ENCODE measurements around the gene TFCP2. TPM values are rescaled to one million over a fixed set of nuclear protein-coding genes. Genes with fewer than 3 reads are reported as not detected.

TFCP2 gene
- polyA plus RNA-seq, 1 donor (not counting 4 experiments of a cell fraction or from before 2014, with no cell fraction given): 27.2 TPM

DNA sequence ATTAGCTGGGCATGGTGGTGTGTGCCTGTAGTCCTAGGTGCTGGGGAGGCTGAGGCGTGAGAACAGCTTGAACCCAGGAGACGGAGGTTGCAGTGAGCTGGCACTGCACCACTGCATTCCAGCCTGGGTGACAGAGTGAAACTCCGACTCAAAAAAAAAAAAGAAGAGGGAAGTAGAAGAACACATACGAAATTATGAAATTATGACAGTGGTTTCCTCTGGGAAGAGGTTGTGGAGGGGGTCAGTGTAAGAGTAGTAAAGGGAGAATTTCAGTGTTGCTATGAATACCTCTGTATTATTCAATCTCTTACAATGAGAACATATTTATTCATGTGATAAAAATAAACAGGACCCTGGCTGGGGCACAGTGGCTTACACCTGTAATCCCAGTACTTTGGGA lies 64.8 kb downstream of the TFCP2 start:
- H3K4me2 ChIP-seq (ENCODE audit: control insufficient read depth, extremely low read depth, insufficient read depth, low read depth, low read length): no peak overlapping the region
- no peak overlapping the region for H3K27ac ChIP-seq (ENCODE audit: control insufficient read depth, insufficient read depth, low read length)
- TF ChIP-seq, protein P1, sequence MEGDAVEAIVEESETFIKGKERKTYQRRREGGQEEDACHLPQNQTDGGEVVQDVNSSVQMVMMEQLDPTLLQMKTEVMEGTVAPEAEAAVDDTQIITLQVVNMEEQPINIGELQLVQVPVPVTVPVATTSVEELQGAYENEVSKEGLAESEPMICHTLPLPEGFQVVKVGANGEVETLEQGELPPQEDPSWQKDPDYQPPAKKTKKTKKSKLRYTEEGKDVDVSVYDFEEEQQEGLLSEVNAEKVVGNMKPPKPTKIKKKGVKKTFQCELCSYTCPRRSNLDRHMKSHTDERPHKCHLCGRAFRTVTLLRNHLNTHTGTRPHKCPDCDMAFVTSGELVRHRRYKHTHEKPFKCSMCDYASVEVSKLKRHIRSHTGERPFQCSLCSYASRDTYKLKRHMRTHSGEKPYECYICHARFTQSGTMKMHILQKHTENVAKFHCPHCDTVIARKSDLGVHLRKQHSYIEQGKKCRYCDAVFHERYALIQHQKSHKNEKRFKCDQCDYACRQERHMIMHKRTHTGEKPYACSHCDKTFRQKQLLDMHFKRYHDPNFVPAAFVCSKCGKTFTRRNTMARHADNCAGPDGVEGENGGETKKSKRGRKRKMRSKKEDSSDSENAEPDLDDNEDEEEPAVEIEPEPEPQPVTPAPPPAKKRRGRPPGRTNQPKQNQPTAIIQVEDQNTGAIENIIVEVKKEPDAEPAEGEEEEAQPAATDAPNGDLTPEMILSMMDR (optimal IDR thresholded peaks at IDR 0.05 in 1 of 3, IDR thresholded peaks at IDR 0.05 in 1 of 3, conservative IDR thresholded peaks at IDR 0.05 in 1 of 3; ENCODE audit: extremely low read depth in 1 of 3, insufficient read depth in 2 of 3, low read length in 3 of 3): no peak
- no peak for TF ChIP-seq EZH2 (IDR thresholded peaks at IDR 0.05; ENCODE audit: low read length)
- H3K27me3 ChIP-seq (ENCODE audit: control insufficient read depth, extremely low read depth, insufficient read depth, low read length): no peaks in the 10 kb centered on the region
- DNase-seq (ENCODE audit: low read depth, low spot score) (no peak), FAIRE-seq (no peak)
- H3K9ac ChIP-seq (ENCODE audit: control insufficient read depth, extremely low read depth, insufficient read depth, low read length): no peak overlapping the region
- no peaks in the 10 kb centered on the region for H3K79me2 ChIP-seq (ENCODE audit: control insufficient read depth, insufficient read depth, low read length)
- no peaks in the 10 kb centered on the region for H3K4me1 ChIP-seq (ENCODE audit: control insufficient read depth, extremely low read depth, insufficient read depth, low read length)
- H3K4me3 ChIP-seq (ENCODE audit: control insufficient read depth in 2 of 3, extremely low read depth in 1 of 3, insufficient read depth in 2 of 3, low read depth in 1 of 3, low read length in 3 of 3): no peak overlapping the region
- no peaks in the 10 kb centered on the region for H3K9me1 ChIP-seq (ENCODE audit: control insufficient read depth, extremely low read depth, insufficient read depth, low read length)
- no peaks in the 10 kb centered on the region for H4K20me1 ChIP-seq (ENCODE audit: control insufficient read depth, extremely low read depth, insufficient read depth, low read length)
- dilution Hi-C loops (cut with MboI; ENCODE audit: extremely low pct_ligation_motif_present, low sequenced_read_pairs): no loop called here
- H2AFZ ChIP-seq (ENCODE audit: control insufficient read depth, low read length): no peak overlapping the region
- H3K36me3 ChIP-seq (ENCODE audit: control insufficient read depth in 2 of 2, extremely low read depth in 1 of 2, insufficient read depth in 2 of 2, low read length in 2 of 2): peaks cover 8 to 18% of the 10 kb centered on the region in 2 experiments
- H3K9me3 ChIP-seq (ENCODE audit: control insufficient read depth, low read depth, low read length): no peaks in the 10 kb centered on the region

DNA sequence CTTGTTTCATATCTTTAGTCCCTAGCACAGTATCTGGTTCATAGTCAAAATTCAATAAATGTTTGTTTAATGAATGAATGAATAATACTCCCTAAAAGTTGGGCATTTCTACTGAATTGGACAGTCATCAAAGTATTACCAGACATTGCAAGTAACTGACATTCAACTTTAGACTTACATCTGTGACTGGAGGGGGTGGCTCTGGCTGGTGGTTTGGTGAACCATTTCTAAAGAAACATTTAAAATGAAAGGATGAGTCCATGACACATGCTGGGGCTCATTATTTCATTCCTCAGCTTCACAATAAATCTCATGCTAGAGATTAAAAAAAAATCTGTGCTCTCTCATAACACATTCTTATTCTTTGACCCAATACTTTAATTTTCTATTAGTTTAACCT lies 69.0 kb downstream of the TFCP2 start:
- no peak overlapping the region for H3K4me2 ChIP-seq (ENCODE audit: control insufficient read depth, extremely low read depth, insufficient read depth, low read depth, low read length)
- no peak for DNase-seq (ENCODE audit: low read depth, low spot score)
- no peaks in the 10 kb centered on the region for H3K27me3 ChIP-seq (ENCODE audit: control insufficient read depth, extremely low read depth, insufficient read depth, low read length)
- FAIRE-seq: no peak
- no peaks in the 10 kb centered on the region for H3K9me3 ChIP-seq (ENCODE audit: control insufficient read depth, low read depth, low read length)
- peaks cover 14 to 20% of the 10 kb centered on the region in 2 experiments for H3K36me3 ChIP-seq (ENCODE audit: control insufficient read depth in 2 of 2, extremely low read depth in 1 of 2, insufficient read depth in 2 of 2, low read length in 2 of 2)
- no peak overlapping the region for H3K27ac ChIP-seq (ENCODE audit: control insufficient read depth, insufficient read depth, low read length)
- H3K9me1 ChIP-seq (ENCODE audit: control insufficient read depth, extremely low read depth, insufficient read depth, low read length): no peaks in the 10 kb centered on the region
- H4K20me1 ChIP-seq (ENCODE audit: control insufficient read depth, extremely low read depth, insufficient read depth, low read length): no peaks in the 10 kb centered on the region
- dilution Hi-C loops (cut with MboI; ENCODE audit: extremely low pct_ligation_motif_present, low sequenced_read_pairs): no loop called here
- TF ChIP-seq, protein P1 (optimal IDR thresholded peaks at IDR 0.05 in 1 of 3, IDR thresholded peaks at IDR 0.05 in 1 of 3, conservative IDR thresholded peaks at IDR 0.05 in 1 of 3; ENCODE audit: extremely low read depth in 1 of 3, insufficient read depth in 2 of 3, low read length in 3 of 3): no peak
- no peak for TF ChIP-seq EZH2 (IDR thresholded peaks at IDR 0.05; ENCODE audit: low read length)
- no peak overlapping the region for H3K4me3 ChIP-seq (ENCODE audit: control insufficient read depth in 2 of 3, extremely low read depth in 1 of 3, insufficient read depth in 2 of 3, low read depth in 1 of 3, low read length in 3 of 3)
- H3K9ac ChIP-seq (ENCODE audit: control insufficient read depth, extremely low read depth, insufficient read depth, low read length): no peak overlapping the region
- H2AFZ ChIP-seq (ENCODE audit: control insufficient read depth, low read length): no peak overlapping the region
- no peaks in the 10 kb centered on the region for H3K79me2 ChIP-seq (ENCODE audit: control insufficient read depth, insufficient read depth, low read length)
- H3K4me1 ChIP-seq (ENCODE audit: control insufficient read depth, extremely low read depth, insufficient read depth, low read length): no peaks in the 10 kb centered on the region
